Measurements from ENCODE around the gene CFAP43. TPM values are rescaled to one million over a fixed set of nuclear protein-coding genes. Genes with fewer than 3 reads are reported as not detected.

Gene CFAP43
- total and polyA plus RNA-seq, 10 of the 15 experiments (the other 5 are each of a cell fraction or from before 2014, with no cell fraction given) = 0.06 to 0.14 (median 0.10) TPM; not detected in 5

- BruUV-seq (replicated peaks) = no TSS peak
- intact Hi-C loops (cut with micrococcal nuclease; ENCODE audit: unreplicated experiment) (loop anchor here (5.0 to 10.0 kb wide), 2 partner anchors 142 to 360 kb away; partner anchors contain the start of gene SFR1), in situ Hi-C loops (cut with MboI) (no loop called here)
- FAIRE-seq (no peak), DNase-seq (ENCODE audit: low read depth, low spot score) (no peak), ATAC-seq (no peak)
- TF ChIP-seq STAT1 (conservative IDR thresholded peaks at IDR 0.05) = no peak
- TF ChIP-seq STAT3 (IDR thresholded peaks at IDR 0.05; ENCODE audit: low read depth, low read length) = no peak
- TF ChIP-seq RELB (IDR thresholded peaks at IDR 0.05; ENCODE audit: low read depth) = no peak
- TF ChIP-seq ZNF622 (IDR thresholded peaks at IDR 0.05) = no peak
- no peak for TF ChIP-seq MXI1 (IDR thresholded peaks at IDR 0.05; ENCODE audit: low read depth, low read length)
- no peak for TF ChIP-seq ELK1 (IDR thresholded peaks at IDR 0.05; ENCODE audit: low read depth, low read length)
- TF ChIP-seq TCF12 (IDR thresholded peaks at IDR 0.05; ENCODE audit: low read depth, low read length) = no peak
- TF ChIP-seq KAT2A (conservative IDR thresholded peaks at IDR 0.05; ENCODE audit: control insufficient read depth, low read depth, low read length) = no peak
- no peak for TF ChIP-seq RAD51 (IDR thresholded peaks at IDR 0.05)
- no peak for TF ChIP-seq LARP7 (IDR thresholded peaks at IDR 0.05)
- TF ChIP-seq ZNF24 (IDR thresholded peaks at IDR 0.05) = no peak
- TF ChIP-seq RCOR1 (conservative IDR thresholded peaks at IDR 0.05; ENCODE audit: low read depth, low read length) = no peak
- TF ChIP-seq CHD4 (IDR thresholded peaks at IDR 0.05) = no peak
- TF ChIP-seq PML (IDR thresholded peaks at IDR 0.05; ENCODE audit: low read length) = no peak
- no peak for TF ChIP-seq RFX5 (IDR thresholded peaks at IDR 0.05; ENCODE audit: low read depth, low read length)
- no peak for TF ChIP-seq CHD2 (IDR thresholded peaks at IDR 0.05; ENCODE audit: borderline replicate concordance, low read depth, low read length)
- Histone ChIP-seq H3K4me1 (ENCODE audit: control insufficient read depth, insufficient read depth, low read length) (0 out of 2 replicates have a peak, but pooled peaks cover 3% of the 10 kb centered on the region), H2AFZ (ENCODE audit: control insufficient read depth, low read depth, low read length) (no peak overlapping the region), H3K9ac (ENCODE audit: control insufficient read depth, insufficient read depth, low read length) (no peak overlapping the region), H3K4me3 (no peak overlapping the region), H3K9me3 (replicated peaks; ENCODE audit: control insufficient read depth, insufficient read depth, low read length) (no peaks in the 10 kb centered on the region), H4K20me1 (ENCODE audit: control insufficient read depth, insufficient read depth) (no peaks in the 10 kb centered on the region), H3K79me2 (ENCODE audit: control insufficient read depth, insufficient read depth, low read length) (peaks cover 45% of the 10 kb centered on the region), H3K27me3 (replicated peaks in 1 of 2; ENCODE audit: control insufficient read depth in 2 of 2, insufficient read depth in 2 of 2, low read length in 1 of 2) (no peaks in the 10 kb centered on the region), H3K27ac (ENCODE audit: control insufficient read depth, insufficient read depth) (no peak overlapping the region), H3K36me3 (ENCODE audit: control insufficient read depth in 2 of 2, insufficient read depth in 2 of 2, low read length in 1 of 2) (peaks cover 0 to 16% of the 10 kb centered on the region in 2 experiments; a peak in 2 of 4 replicates), H3K4me2 (ENCODE audit: control insufficient read depth, insufficient read depth) (no peak overlapping the region)
- POLR2A ChIA-PET = interaction anchor here (0.6 kb wide), 1 partner anchor 10 kb away, joined by 3 read pairs; the partner anchor contains the start of gene GSTO1
- SMC1A ChIA-PET (ENCODE audit: uncharacterized antibody, unreplicated experiment) = interaction anchor here (1.3 kb wide), 1 partner anchor 11 kb away, joined by 5 read pairs; the partner anchor contains the start of gene GSTO1
- RAD21 ChIA-PET (ENCODE audit: unreplicated experiment) = no interaction called here
- WGBS (ENCODE audit: insufficient coverage, insufficient replicate concordance, low lambda C conversion rate, missing lambda C conversion rate) = 84% methylated on average over 5 of the region's 5 CpGs
- CTCF ChIA-PET = interaction anchor here (13.2 kb wide), 1 partner anchor 10 kb away, joined by 105 read pairs; no protein-coding TSS in a partner anchor
Measured at GRCh38 chr10:104264783-104265182, 32.6 kb upstream of the CFAP43 start.

Data from GM12878 (cell line).